Pulmonary artery endothelial cell (primary cell): ENCODE measurements around the gene DPF3. TPM values are rescaled to one million over a fixed set of nuclear protein-coding genes. Genes with fewer than 3 reads are reported as not detected.

Experiments used
- DNase-seq: peaks from one replicate; pipeline ENCODE4 v3.0.0-alpha.2; 2011; ENCODE audit warnings: low read depth, low spot score
- total RNA-seq: library from RNA; depleted of rRNA; stranded (reverse); fragments of >200 nt; gene quantifications from 2 replicates; pipeline ENCODE4 v1.2.3, GENCODE V29; 2014

Gene DPF3
- total RNA-seq, 1 donor from 2014 or later = 7.6 TPM

DNA sequence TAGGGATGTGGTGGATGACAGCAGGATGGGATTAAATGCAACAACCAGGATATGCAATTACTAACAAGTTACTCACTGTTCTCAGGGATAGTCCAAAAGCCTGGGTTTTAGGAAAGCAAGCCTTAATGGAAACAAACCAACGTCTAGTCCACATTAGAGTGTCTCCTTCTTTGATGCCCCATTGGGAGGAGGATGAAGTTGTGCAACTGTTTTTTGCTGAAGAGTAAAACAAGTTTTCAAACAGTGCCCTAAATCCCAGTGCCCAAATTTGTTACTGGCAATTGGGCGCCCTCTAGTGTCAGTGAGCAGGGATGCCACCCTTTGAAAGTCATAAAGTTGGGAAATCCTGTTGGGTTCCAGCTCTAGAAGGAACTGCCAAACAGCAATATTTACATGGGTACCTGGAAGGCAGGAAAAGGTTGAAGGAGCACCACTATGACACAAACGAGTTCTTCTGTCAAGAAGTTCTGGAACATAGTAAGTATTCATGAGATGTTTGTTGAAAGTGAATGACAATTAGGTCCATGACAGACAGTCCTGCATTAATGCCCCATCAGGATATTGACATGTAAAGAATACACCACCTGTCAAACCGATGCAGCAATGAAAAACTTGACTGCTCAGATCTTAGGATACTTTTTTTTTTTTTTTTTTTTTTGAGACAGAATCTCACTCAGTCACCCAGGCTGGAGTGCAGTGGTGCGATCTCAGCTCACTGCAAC is 11.1 kb upstream of the DPF3 start:
- DNase-seq = no peak

GRCh38 chr14:72904218-72904617 is 10.3 kb upstream of the DPF3 start:
- no peak for DNase-seq

DNA sequence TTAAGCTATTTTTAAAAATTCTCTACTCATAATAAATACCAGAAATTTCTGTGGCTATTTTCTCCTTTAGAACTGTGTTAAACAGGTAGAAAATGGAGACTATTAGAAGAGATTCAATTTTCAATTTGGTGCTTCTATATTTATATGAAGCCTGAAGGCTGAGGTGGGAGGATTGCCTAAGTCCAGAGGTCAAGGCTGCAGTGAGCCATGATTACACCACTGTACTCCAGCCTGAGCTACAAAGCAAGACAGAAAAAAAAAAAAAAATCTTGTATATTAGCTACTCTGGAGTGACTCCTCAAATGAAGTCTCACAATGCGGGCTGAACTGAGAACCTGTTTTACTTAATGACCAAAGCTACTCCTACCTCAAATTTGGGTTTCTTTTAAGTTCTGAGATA is 9.8 kb upstream of the DPF3 start:
- DNase-seq = no peak

DNA sequence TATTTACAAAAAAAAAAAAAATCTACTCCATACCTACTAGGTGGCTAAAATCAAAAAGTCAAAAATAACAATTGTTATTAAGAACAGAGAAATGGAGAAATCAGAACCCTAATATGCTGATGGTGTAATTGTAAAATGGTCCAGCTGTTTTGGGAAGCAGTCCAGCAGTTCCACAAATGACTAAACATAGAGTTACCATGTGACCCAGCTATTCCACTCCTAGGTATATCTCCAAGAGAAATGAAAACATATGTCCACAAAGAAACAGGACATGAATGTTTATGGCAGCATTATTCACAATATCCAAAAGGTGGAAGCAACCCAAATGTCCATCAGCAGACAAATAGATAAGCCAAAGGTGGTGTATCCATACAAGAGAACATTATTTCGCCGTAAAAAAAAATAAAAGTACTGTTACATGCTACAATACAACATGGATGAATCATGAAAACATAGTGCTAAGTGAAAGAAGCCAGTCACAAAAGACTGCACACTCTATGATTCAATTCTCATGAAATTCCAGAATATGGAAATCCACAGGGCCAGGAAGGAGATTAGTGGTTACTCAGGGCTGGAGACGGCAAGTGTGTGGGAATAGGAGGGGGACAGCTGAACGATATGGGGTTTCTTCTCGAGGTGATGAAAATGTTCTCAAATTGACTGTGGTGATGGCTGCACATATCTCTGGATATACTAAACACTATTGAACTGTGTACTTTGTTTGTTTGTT is 9.1 kb upstream of the DPF3 start:
- DNase-seq = no peak

DNA sequence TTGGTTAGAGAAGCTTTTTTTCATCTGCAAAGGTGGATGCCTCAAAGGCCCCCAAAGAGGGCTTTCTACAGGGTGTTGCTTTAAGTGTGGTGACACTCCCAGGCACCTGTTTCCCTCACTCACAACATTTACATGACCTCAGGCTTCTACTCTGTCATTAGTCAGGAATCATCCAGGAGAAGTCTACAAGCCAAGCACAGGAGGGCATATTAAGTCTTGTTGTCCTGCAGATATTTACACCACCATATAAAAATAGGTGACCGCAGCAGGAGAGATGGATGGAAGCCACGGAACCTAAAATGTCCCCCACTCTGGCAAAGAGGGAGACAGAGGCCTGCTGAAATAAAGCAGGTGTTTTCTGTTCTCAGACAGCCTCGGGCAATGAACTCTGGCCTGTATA is 7.5 kb upstream of the DPF3 start:
- DNase-seq = no peak

GRCh38 chr14:72898448-72898847 is 4.5 kb upstream of the DPF3 start:
- no peak for DNase-seq

GRCh38 chr14:72894623-72895378 is 900 bp upstream of the DPF3 start:
- DNase-seq = no peak

GRCh38 chr14:72894323-72894622 is 372 bp upstream of the DPF3 start:
- no peak for DNase-seq

- DNase-seq = no peak
Measured at GRCh38 chr14:72892879-72893635, 844 bp downstream of the DPF3 start.

DNA sequence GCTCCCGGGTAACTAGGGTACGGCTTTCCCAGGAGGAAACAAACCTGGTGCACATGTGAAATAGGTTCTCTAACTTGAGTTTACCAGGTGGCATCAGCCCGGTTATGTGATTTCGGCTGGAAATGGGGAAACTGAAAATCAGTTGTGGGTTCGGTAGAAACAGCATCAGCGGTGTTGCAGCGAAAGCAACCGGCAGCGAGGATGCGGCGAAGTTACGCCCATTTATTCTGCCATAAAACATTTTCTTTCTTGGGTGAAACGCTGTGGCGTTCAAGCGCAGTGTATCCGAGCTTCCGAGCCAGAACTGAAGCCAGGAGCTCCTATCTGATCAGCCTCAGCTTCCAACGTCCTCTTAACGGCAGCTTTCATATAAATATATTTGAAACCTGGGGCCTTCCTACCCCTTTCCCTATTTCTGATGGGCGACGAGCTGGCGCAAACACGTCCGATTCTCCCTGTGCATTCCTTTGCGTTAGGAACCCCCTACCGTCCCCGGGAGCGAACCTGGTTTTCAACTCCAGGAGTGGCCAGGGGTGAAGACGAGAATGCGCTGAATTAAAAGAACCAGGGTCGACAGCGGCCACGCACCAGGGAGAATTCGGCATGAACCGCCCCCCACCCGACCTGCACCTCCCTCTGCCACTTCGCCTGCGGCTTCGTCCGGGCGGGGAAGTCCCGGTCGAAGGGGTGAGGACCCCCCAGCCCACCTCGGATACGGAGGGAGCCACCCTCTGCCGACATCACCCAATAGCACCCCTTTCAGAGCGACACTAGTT is 1.6 kb downstream of the DPF3 start:
- no peak for DNase-seq

- DNase-seq = no peak
Measured at GRCh38 chr14:72891666-72892102, 2.2 kb downstream of the DPF3 start.

DNA sequence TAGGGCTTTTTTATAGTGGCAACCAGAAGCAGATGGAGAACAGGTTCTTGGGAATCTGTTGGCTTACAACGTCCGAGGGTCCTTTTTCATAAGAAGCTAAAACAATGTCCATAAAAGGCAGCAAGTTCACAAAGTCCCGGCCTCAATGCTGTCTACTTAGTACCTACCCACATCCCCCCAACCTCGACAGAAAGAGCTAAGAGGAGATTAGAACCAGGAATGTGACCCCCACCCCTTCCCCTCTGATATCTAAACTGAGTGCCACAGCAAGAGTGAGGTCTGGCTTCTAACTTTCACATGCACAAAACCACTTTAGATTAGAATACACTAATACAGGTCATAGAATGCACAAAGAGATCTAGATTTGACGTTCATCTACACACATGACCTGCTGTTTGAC is 4.5 kb downstream of the DPF3 start:
- no peak for DNase-seq

GRCh38 chr14:72888636-72889201 is 5.2 kb downstream of the DPF3 start:
- DNase-seq = no peak

GRCh38 chr14:72888192-72888591 is 5.7 kb downstream of the DPF3 start:
- no peak for DNase-seq

GRCh38 chr14:72887514-72887913 is 6.4 kb downstream of the DPF3 start:
- DNase-seq = no peak

DNA sequence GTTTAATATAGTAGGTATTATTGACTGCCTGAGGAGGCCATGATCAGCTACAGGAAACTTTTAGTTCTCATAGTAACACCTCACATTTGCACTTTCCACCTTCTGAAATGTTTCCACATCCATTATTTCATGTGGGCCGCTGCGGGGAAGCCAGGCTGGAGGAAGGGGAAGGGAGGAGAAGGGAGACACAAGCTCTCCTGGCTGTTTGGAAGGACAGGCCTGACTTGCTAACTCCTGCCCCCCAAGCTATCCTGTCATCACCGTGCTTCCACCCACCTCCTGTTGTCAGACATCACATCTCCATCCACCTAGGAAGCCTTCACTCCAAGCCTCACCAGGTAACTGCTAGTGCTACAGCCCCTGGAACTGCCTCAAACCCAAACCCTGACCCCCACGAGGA is 9.5 kb downstream of the DPF3 start:
- DNase-seq = no peak

- peak; percentile 87 for DNase-seq
Measured at GRCh38 chr14:72883961-72884360, 9.9 kb downstream of the DPF3 start.

DNA sequence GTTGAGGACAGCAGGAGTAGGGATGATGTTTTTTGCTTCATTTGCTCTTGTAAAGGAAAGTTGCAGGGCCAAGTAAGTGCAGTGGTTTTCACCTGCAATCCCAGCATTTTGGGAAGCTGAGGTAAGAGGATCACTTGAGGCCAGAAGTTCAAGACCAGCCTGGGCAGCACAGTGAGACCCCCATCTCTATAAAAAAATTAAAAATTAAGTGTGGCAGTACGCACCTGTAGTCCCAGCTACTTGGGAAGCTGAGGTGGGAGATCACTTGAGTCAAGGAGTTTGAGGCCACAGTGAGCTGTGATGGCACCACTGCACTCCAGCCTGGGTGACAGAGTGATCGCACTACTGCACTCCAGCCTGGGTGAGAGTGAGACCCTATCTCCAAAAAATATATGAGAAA is 10.8 kb downstream of the DPF3 start:
- DNase-seq = no peak

- DNase-seq = no peak
Measured at GRCh38 chr14:72882463-72882862, 11.4 kb downstream of the DPF3 start.

DNA sequence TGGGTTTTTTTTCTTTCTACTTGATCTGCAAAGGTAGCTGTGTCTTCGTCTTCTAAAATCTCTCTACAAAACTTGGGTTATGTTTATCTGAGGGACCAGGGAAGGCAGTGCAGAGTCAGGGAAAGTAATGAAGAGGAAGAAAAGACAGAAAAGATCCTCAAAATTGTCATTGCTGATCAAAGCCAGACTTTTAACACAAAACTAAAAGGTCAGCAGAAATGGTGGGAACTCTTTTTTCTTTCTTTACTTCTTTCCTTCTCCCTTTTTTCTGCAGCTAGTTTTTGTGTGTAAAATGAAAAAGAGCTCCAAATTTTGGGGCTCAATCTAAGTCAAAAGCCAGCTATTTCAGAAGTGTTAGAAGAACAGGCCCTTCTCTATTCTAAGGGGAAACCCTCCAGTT is 11.9 kb downstream of the DPF3 start:
- DNase-seq = no peak

DNA sequence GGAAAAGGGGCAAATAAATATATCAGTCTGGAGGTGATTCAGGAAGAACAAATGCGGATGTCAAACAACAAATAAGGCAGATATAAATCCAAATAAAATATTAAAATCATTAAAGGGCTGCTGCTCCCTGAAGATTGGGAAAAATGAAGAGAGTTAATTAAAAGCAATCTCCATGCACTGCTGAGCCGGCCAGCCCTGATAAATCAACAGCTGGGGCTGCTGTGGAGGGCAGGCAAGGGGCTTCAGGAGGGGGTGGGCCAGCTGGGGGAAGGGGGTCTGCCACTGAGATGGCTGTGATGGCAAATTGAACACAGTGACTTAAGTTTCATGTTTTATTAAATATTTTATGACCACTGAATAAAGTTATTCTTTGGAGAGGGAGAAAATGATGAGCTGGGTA is 12.4 kb downstream of the DPF3 start:
- DNase-seq = no peak
